MM.1S (cell line): Measurements from ENCODE around the gene OVCH2.

Experiments
- DNase-seq: peaks from one replicate; pipeline ENCODE4 v3.0.0-alpha.2; 2015
- H2AFZ ChIP-seq: fragments of 300-600 bp; sonication (generic); 2 replicates; pipeline ENCODE4 v1.6.0; 2016; ENCODE audit warnings: antibody characterized with exemption, low read length
- H3F3A ChIP-seq: fragments of 300-600 bp; sonication (generic); 2 replicates; pipeline ENCODE4 v1.6.1; 2016; ENCODE audit warnings: mild to moderate bottlenecking, antibody characterized with exemption, low read length, moderate library complexity, mixed read lengths; ENCODE audit not compliant: insufficient read depth
- H3K27ac ChIP-seq: fragments of 300-600 bp; sonication (generic); 2 replicates; pipeline ENCODE4 v1.5.1; 2016; ENCODE audit warnings: mild to moderate bottlenecking, low read length
- H3K27me3 ChIP-seq: fragments of 300-600 bp; sonication (generic); replicated peaks from 2 replicates; pipeline ENCODE4 v1.6.0; 2016; ENCODE audit warnings: low read length; ENCODE audit not compliant: insufficient read depth
- H3K36me3 ChIP-seq: fragments of 300-600 bp; sonication (generic); replicated peaks from 2 replicates; pipeline ENCODE4 v1.6.1; 2016; ENCODE audit warnings: mild to moderate bottlenecking, low read length, mixed read lengths; ENCODE audit not compliant: insufficient read depth
- H3K4me1 ChIP-seq: fragments of 300-600 bp; sonication (generic); 2 replicates; pipeline ENCODE4 v1.6.1; 2016; ENCODE audit warnings: low read length, mixed read lengths
- H3K4me2 ChIP-seq: fragments of 300-600 bp; sonication (generic); 2 replicates; pipeline ENCODE4 v1.6.0; 2016; ENCODE audit warnings: low read depth, low read length
- H3K4me3 ChIP-seq: fragments of 300-600 bp; sonication (generic); 2 replicates; pipeline ENCODE4 v1.5.1; 2016; ENCODE audit warnings: low read length, mixed read lengths
- H3K79me2 ChIP-seq: fragments of 300-600 bp; sonication (generic); 2 replicates; pipeline ENCODE4 v1.6.1; 2016; ENCODE audit warnings: mixed run types, low read length, mixed read lengths
- H3K9ac ChIP-seq: fragments of 300-600 bp; sonication (generic); 2 replicates; pipeline ENCODE4 v1.6.1; 2016; ENCODE audit warnings: low read length, mixed read lengths
- H3K9me2 ChIP-seq: fragments of 300-600 bp; sonication (generic); replicated peaks from 2 replicates; pipeline ENCODE4 v1.6.1; 2016; ENCODE audit warnings: mild to moderate bottlenecking, low read length, mixed read lengths; ENCODE audit not compliant: insufficient read depth
- H3K9me3 ChIP-seq: fragments of 300-600 bp; sonication (generic); replicated peaks from 2 replicates; pipeline ENCODE4 v1.6.1; 2016; ENCODE audit warnings: mild to moderate bottlenecking, low read length, mixed read lengths; ENCODE audit not compliant: insufficient read depth
- H4K20me1 ChIP-seq: fragments of 300-600 bp; sonication (generic); 2 replicates; pipeline ENCODE4 v1.6.1; 2016; ENCODE audit warnings: mild to moderate bottlenecking, low read length, moderate library complexity, mixed read lengths; ENCODE audit not compliant: insufficient read depth
- CTCF ChIP-seq: fragments of 300-600 bp; sonication (generic); IDR thresholded peaks from 2 replicates; pipeline ENCODE4 v1.5.1; 2016; ENCODE audit warnings: antibody characterized with exemption, low read length, mixed read lengths
- EZH2 ChIP-seq: fragments of 300-600 bp; sonication (generic); optimal IDR thresholded peaks from 2 replicates; pipeline ENCODE3; 2017; ENCODE audit warnings: low read depth, mild to moderate bottlenecking, antibody characterized with exemption, low read length, mixed read lengths
- EZH2phosphoT487 ChIP-seq: fragments of 300-600 bp; sonication (generic); IDR thresholded peaks from 2 replicates; pipeline ENCODE4 v1.6.1; 2018; ENCODE audit warnings: antibody characterized with exemption, low read length

OVCH2 gene

GRCh38 chr11:7686761-7687160, 19.5 kb downstream of the OVCH2 start:
- Histone ChIP-seq H3K4me2 (no peak overlapping the region), H3K27ac (no peak overlapping the region), H3K9ac (no peak overlapping the region), H3K4me3 (no peak overlapping the region), H4K20me1 (no peaks in the 10 kb centered on the region), H3K9me2 (no peaks in the 10 kb centered on the region), H3K79me2 (no peaks in the 10 kb centered on the region), H3K27me3 (no peaks in the 10 kb centered on the region), H3K36me3 (no peaks in the 10 kb centered on the region), H3K9me3 (no peaks in the 10 kb centered on the region), H3K4me1 (no peaks in the 10 kb centered on the region), H3F3A (no peaks in the 10 kb centered on the region), H2AFZ (no peak overlapping the region)
- DNase-seq = no peak
- TF ChIP-seq EZH2 = no peak
- no peak for TF ChIP-seq EZH2phosphoT487
- no peak for TF ChIP-seq CTCF

- Histone ChIP-seq H3K27me3 (no peaks in the 10 kb centered on the region), H3F3A (no peaks in the 10 kb centered on the region), H3K4me3 (no peak overlapping the region), H3K4me2 (no peak overlapping the region), H3K27ac (no peak overlapping the region), H2AFZ (no peak overlapping the region), H3K4me1 (no peaks in the 10 kb centered on the region), H3K9me3 (no peaks in the 10 kb centered on the region), H3K79me2 (no peaks in the 10 kb centered on the region), H3K9me2 (no peaks in the 10 kb centered on the region), H3K9ac (no peak overlapping the region), H3K36me3 (no peaks in the 10 kb centered on the region), H4K20me1 (no peaks in the 10 kb centered on the region)
- no peak for DNase-seq
- no peak for TF ChIP-seq EZH2phosphoT487
- TF ChIP-seq CTCF = no peak
- TF ChIP-seq EZH2 = no peak
These were observed 22.7 kb downstream of the OVCH2 start for GRCh38 chr11:7683571-7683970.

GRCh38 chr11:7677796-7678201, 28.5 kb downstream of the OVCH2 start:
- no peak for DNase-seq
- TF ChIP-seq EZH2 (no peak), CTCF (no peak), EZH2phosphoT487 (no peak)
- H2AFZ ChIP-seq = no peak overlapping the region
- H3K27ac ChIP-seq = no peak overlapping the region
- no peak overlapping the region for H3K4me3 ChIP-seq
- no peak overlapping the region for H3K4me2 ChIP-seq
- no peaks in the 10 kb centered on the region for H3K4me1 ChIP-seq
- H3K9me3 ChIP-seq = no peaks in the 10 kb centered on the region
- no peak overlapping the region for H3K9ac ChIP-seq
- H3K27me3 ChIP-seq = no peaks in the 10 kb centered on the region
- H3K9me2 ChIP-seq = no peaks in the 10 kb centered on the region
- no peaks in the 10 kb centered on the region for H3K36me3 ChIP-seq
- no peaks in the 10 kb centered on the region for H3F3A ChIP-seq
- H3K79me2 ChIP-seq = no peaks in the 10 kb centered on the region
- no peaks in the 10 kb centered on the region for H4K20me1 ChIP-seq
